Liver (tissue), 9 donors: Measurements from ENCODE around the gene AQP6. TPM values are rescaled to one million over a fixed set of nuclear protein-coding genes. Genes with fewer than 3 reads are reported as not detected.

Source experiments
- DNase-seq: peaks from one replicate; pipeline ENCODE4 v3.0.0-alpha.2; 2017; ENCODE audit warnings: low spot score
- H3K27ac ChIP-seq, 2 donors: one replicate each; pipeline ENCODE4 v1.7.0; 2013; ENCODE audit warnings: inconsistent platforms in 2 of 2, low read length in 2 of 2, control low read depth in 1 of 2, low read depth in 1 of 2, mild to moderate bottlenecking in 1 of 2
- H3K27me3 ChIP-seq, 4 donors: one replicate each; pipeline versions ENCODE4 v1.6.1 to v1.7.0; 2013; ENCODE audit warnings: low read length in 3 of 4, inconsistent platforms in 1 of 4, mild to moderate bottlenecking in 1 of 4, moderate library complexity in 1 of 4; ENCODE audit not compliant: control insufficient read depth in 4 of 4, insufficient read depth in 4 of 4
- H3K36me3 ChIP-seq, 4 donors: one replicate each; pipeline versions ENCODE4 v1.6.1 to v1.7.0; 2013; ENCODE audit warnings: low read length in 3 of 4, mild to moderate bottlenecking in 3 of 4, low read depth in 1 of 4, moderate library complexity in 1 of 4; ENCODE audit not compliant: control insufficient read depth in 4 of 4, insufficient read depth in 3 of 4
- H3K4me1 ChIP-seq, 4 donors: one replicate each; pipeline versions ENCODE4 v1.6.1 to v1.7.0; 2013; ENCODE audit warnings: low read length in 3 of 4, mild to moderate bottlenecking in 3 of 4, moderate library complexity in 1 of 4; ENCODE audit not compliant: control insufficient read depth in 4 of 4, insufficient read depth in 4 of 4
- H3K4me3 ChIP-seq, 3 donors: one replicate each; pipeline versions ENCODE4 v1.6.1 to v1.7.0; 2013; ENCODE audit warnings: low read length in 3 of 3, control low read depth in 1 of 3, low read depth in 1 of 3, mild to moderate bottlenecking in 1 of 3
- H3K9ac ChIP-seq, 2 donors: one replicate each; pipeline ENCODE4 v1.7.0; 2013; ENCODE audit warnings: low read length in 2 of 2, mild to moderate bottlenecking in 2 of 2, moderate library complexity in 2 of 2, control low read depth in 1 of 2, low read depth in 1 of 2
- H3K9me3 ChIP-seq, 4 donors: one replicate each; pipeline versions ENCODE4 v1.6.1 to v1.7.0; 2013; ENCODE audit warnings: low read length in 3 of 4; ENCODE audit not compliant: control insufficient read depth in 4 of 4
- CTCF ChIP-seq: fragments of 150-350 bp; IDR thresholded peaks from 2 replicates; pipeline ENCODE4 v1.5.1; 2017; ENCODE audit warnings: improper control_type of control experiment, low read depth, low read length; ENCODE audit not compliant: missing input control
- FOXA1 ChIP-seq: IDR thresholded peaks from 2 replicates; pipeline ENCODE4 v1.6.1; 2016; ENCODE audit warnings: antibody characterized with exemption
- FOXA2 ChIP-seq: IDR thresholded peaks from 2 replicates; pipeline ENCODE4 v1.6.1; 2016; ENCODE audit warnings: antibody characterized with exemption
- GABPA ChIP-seq, 2 donors: IDR thresholded peaks in 1 of 2; conservative IDR thresholded peaks in 1 of 2; 2 replicates each; pipeline ENCODE4 v1.6.1; 2016; ENCODE audit warnings: antibody characterized with exemption in 2 of 2, mild to moderate bottlenecking in 1 of 2, moderate library complexity in 1 of 2
- HNF4A ChIP-seq, 2 donors: conservative IDR thresholded peaks; 2 replicates each; pipeline ENCODE4 v1.6.1; 2016; ENCODE audit warnings: antibody characterized with exemption in 2 of 2, mild to moderate bottlenecking in 2 of 2
- HNF4G ChIP-seq: IDR thresholded peaks from 2 replicates; pipeline ENCODE4 v1.6.1; 2016; ENCODE audit warnings: antibody characterized with exemption
- JUND ChIP-seq, 2 donors: IDR thresholded peaks; 2 replicates each; pipeline ENCODE4 v1.6.1; 2016; ENCODE audit warnings: antibody characterized with exemption in 2 of 2
- NR2F2 ChIP-seq: IDR thresholded peaks from 2 replicates; pipeline ENCODE4 v1.6.1; 2016; ENCODE audit warnings: antibody characterized with exemption
- RAD21 ChIP-seq, 2 donors: IDR thresholded peaks; 2 replicates each; pipeline ENCODE4 v1.6.1; 2016; ENCODE audit warnings: antibody characterized with exemption in 2 of 2, mild to moderate bottlenecking in 2 of 2
- RXRA ChIP-seq, 2 donors: IDR thresholded peaks; 2 replicates each; pipeline ENCODE4 v1.6.1; 2017 to 2018; ENCODE audit warnings: antibody characterized with exemption in 2 of 2, mild to moderate bottlenecking in 1 of 2
- SP1 ChIP-seq: IDR thresholded peaks from 2 replicates; pipeline ENCODE4 v1.6.1; 2018; ENCODE audit warnings: antibody characterized with exemption, mild to moderate bottlenecking
- TAF1 ChIP-seq: conservative IDR thresholded peaks from 2 replicates; pipeline ENCODE4 v1.6.1; 2016; ENCODE audit warnings: antibody characterized with exemption, mild to moderate bottlenecking
- WGBS: extraction: QIAGEN DNeasy Blood & Tissue Kit; methylation state at CpG from one replicate; pipeline ENCODE4 v1.1.7; 2013; 5-methylcytosine and 5-hydroxymethylcytosine counted together
- polyA plus RNA-seq, 2 donors: library from polyadenylated mRNA; stranded (reverse) in 1 of 2; unstranded in 1 of 2; fragments of 200-250 nt in 1 of 2; fragments of >200 nt in 1 of 2; fragmentation: Nextera tagmentation in 1 of 2; extraction: Ambion mirVana in 1 of 2; gene quantifications; one replicate each; pipeline versions ENCODE4 v1.2.1 to v1.2.3, GENCODE V29; 2013 to 2015
- total RNA-seq, 2 donors: library from RNA; depleted of rRNA; stranded (reverse); fragments of >200 nt; gene quantifications; one replicate each; pipeline ENCODE4 v1.2.3, GENCODE V29; 2014
- TF ChIP-seq, protein P1 (sequence below): IDR thresholded peaks from 2 replicates; pipeline ENCODE4 v1.6.1; 2016; ENCODE audit warnings: antibody characterized with exemption
- TF ChIP-seq, protein P2 (sequence below): IDR thresholded peaks from 2 replicates; pipeline ENCODE4 v1.6.1; 2016; ENCODE audit warnings: antibody characterized with exemption
- TF ChIP-seq, protein P3 (sequence below): IDR thresholded peaks from 2 replicates; pipeline ENCODE4 v1.6.1; 2016; ENCODE audit warnings: antibody characterized with exemption, mild to moderate bottlenecking
- donor health status: healthy.
- donor health status: healthy.
- donor health status: healthy.
- donor health status: healthy.
- donor health status: healthy.

AQP6 gene
- total and polyA plus RNA-seq, 4 donors: 0.05 to 0.11 TPM; not detected in 2

DNA sequence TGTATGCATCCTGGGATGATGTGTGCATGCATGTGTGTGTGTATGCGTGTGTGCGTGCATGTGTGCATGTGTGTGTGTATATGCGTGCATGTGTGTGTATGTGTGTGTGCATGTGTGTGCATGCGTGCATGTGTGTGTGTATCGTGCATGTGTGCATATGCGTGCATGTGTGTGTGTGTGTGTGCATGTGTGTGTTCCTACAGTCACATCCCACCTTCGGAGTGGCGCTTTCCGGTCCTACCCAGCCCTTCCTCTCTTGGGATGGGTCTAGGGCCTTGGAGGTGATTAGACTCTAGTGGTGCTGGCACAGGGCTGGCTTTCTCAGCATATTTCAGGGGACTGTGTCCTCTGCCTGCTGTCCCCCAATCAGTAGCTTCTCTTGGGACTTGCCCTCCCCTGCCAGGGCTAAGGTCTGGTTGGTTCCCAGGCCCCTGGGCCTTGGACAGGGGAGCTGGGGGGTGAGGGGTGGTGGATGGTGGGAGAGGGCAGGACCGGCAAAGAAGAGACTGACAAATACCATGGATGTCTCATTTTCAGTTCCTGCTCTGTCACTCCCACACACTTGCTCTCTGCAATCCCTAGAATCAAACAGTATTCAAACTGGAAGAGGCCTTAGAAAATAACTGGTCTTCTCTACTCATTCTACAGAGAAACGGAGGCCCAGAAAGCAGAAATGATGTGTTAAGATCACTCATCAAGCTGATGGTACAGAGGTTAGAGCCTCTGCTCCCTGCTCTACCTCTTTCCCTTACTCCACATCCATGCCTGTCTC lies 47.1 kb upstream of the AQP6 start (continued):
- TF ChIP-seq CTCF: no peak
- TF ChIP-seq FOXA1: no peak
- TF ChIP-seq, protein P1, sequence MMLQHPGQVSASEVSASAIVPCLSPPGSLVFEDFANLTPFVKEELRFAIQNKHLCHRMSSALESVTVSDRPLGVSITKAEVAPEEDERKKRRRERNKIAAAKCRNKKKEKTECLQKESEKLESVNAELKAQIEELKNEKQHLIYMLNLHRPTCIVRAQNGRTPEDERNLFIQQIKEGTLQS: no peak
- no peak for TF ChIP-seq TAF1

- Histone ChIP-seq H3K9me3 (no peaks in the 10 kb centered on the region), H3K4me1 (no peaks in the 10 kb centered on the region), H3K27ac (no peak overlapping the region), H3K27me3 (no peaks in the 10 kb centered on the region), H3K4me3 (no peak overlapping the region), H3K9ac (no peak overlapping the region), H3K36me3 (no peaks in the 10 kb centered on the region)
- 88% methylated on average over 6 of the region's 6 CpGs for WGBS
- no peak for TF ChIP-seq JUND (IDR thresholded peaks at IDR 0.05)
- TF ChIP-seq NR2F2: no peak
- no peak for TF ChIP-seq RXRA (IDR thresholded peaks at IDR 0.05)
- no peak for TF ChIP-seq HNF4A (conservative IDR thresholded peaks at IDR 0.05)
- no peak for TF ChIP-seq FOXA2
- TF ChIP-seq, protein P1: no peak
- TF ChIP-seq GABPA (IDR thresholded peaks at IDR 0.05 in 1 of 2, conservative IDR thresholded peaks at IDR 0.05 in 1 of 2): no peak
- DNase-seq: no peak
Measured at GRCh38 chr12:49928471-49928870, 44.3 kb upstream of the AQP6 start.

DNA sequence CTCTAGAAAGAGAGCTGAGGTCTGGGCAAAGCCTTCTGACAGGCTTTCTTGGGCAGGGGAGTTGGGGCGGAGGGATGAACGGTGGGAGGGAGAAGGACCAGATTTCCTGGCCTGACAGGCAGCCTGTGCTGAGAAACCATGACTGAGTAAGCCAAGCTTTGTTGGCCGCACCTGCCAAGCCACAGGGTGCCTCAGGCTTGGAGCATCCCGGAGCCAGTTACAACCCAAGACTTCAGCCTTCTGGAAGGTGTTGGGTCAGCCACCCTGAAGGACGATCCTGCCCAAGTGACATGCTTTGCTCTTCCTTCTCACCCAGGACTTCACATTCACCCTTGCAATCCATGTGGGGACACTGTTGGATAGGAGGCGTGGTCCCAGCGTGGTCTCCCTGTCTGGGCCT lies 43.2 kb upstream of the AQP6 start:
- no peak overlapping the region for H3K4me3 ChIP-seq
- no peaks in the 10 kb centered on the region for H3K9me3 ChIP-seq
- H3K36me3 ChIP-seq: no peaks in the 10 kb centered on the region
- 83% methylated on average over 7 of the region's 7 CpGs for WGBS
- no peaks in the 10 kb centered on the region for H3K4me1 ChIP-seq
- H3K27ac ChIP-seq: no peak overlapping the region
- H3K27me3 ChIP-seq: no peaks in the 10 kb centered on the region
- no peak for TF ChIP-seq RAD21 (IDR thresholded peaks at IDR 0.05)
- no peak for TF ChIP-seq SP1
- TF ChIP-seq RXRA (IDR thresholded peaks at IDR 0.05): no peak
- TF ChIP-seq, protein P2, sequence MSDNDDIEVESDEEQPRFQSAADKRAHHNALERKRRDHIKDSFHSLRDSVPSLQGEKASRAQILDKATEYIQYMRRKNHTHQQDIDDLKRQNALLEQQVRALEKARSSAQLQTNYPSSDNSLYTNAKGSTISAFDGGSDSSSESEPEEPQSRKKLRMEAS: no peak
- TF ChIP-seq FOXA2: no peak
- TF ChIP-seq, protein P3, sequence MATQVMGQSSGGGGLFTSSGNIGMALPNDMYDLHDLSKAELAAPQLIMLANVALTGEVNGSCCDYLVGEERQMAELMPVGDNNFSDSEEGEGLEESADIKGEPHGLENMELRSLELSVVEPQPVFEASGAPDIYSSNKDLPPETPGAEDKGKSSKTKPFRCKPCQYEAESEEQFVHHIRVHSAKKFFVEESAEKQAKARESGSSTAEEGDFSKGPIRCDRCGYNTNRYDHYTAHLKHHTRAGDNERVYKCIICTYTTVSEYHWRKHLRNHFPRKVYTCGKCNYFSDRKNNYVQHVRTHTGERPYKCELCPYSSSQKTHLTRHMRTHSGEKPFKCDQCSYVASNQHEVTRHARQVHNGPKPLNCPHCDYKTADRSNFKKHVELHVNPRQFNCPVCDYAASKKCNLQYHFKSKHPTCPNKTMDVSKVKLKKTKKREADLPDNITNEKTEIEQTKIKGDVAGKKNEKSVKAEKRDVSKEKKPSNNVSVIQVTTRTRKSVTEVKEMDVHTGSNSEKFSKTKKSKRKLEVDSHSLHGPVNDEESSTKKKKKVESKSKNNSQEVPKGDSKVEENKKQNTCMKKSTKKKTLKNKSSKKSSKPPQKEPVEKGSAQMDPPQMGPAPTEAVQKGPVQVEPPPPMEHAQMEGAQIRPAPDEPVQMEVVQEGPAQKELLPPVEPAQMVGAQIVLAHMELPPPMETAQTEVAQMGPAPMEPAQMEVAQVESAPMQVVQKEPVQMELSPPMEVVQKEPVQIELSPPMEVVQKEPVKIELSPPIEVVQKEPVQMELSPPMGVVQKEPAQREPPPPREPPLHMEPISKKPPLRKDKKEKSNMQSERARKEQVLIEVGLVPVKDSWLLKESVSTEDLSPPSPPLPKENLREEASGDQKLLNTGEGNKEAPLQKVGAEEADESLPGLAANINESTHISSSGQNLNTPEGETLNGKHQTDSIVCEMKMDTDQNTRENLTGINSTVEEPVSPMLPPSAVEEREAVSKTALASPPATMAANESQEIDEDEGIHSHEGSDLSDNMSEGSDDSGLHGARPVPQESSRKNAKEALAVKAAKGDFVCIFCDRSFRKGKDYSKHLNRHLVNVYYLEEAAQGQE: no peak
- TF ChIP-seq HNF4G: no peak
- no peak for TF ChIP-seq NR2F2
- no peak for DNase-seq
- H3K9ac ChIP-seq: no peak overlapping the region
